ENCODE data around the gene SNRNP25.

The SNRNP25 gene

DNA sequence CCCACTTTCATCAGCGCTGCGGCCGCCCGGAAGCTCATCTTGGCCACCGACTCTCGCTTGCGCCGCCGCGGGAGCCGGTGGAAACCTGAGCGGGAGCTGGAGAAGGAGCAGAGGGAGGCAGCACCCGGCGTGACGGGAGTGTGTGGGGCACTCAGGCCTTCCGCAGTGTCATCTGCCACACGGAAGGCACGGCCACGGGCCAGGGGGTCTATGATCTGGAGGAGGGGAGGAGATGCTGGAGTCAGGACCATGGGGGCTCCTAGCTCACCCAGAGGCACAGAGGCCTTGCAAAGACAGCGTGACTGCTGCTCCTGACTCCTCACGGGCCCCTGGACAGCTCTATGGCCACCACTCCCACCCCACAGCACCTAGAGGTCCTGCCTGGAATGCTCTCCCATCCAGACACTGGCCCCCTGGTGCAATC lies 9.4 kb downstream of the SNRNP25 start:
- TF ChIP-seq, protein P1, sequence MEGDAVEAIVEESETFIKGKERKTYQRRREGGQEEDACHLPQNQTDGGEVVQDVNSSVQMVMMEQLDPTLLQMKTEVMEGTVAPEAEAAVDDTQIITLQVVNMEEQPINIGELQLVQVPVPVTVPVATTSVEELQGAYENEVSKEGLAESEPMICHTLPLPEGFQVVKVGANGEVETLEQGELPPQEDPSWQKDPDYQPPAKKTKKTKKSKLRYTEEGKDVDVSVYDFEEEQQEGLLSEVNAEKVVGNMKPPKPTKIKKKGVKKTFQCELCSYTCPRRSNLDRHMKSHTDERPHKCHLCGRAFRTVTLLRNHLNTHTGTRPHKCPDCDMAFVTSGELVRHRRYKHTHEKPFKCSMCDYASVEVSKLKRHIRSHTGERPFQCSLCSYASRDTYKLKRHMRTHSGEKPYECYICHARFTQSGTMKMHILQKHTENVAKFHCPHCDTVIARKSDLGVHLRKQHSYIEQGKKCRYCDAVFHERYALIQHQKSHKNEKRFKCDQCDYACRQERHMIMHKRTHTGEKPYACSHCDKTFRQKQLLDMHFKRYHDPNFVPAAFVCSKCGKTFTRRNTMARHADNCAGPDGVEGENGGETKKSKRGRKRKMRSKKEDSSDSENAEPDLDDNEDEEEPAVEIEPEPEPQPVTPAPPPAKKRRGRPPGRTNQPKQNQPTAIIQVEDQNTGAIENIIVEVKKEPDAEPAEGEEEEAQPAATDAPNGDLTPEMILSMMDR (IDR thresholded peaks at IDR 0.05), result no peak
- DNase-seq, result no peak
- no peak overlapping the region for H3K27ac Mint-ChIP-seq
- H3K4me3 Mint-ChIP-seq, result no peak overlapping the region
- no peaks in the 10 kb centered on the region for H3K27me3 Mint-ChIP-seq (ENCODE audit: low read depth, poor library complexity)
- H3K36me3 Mint-ChIP-seq (ENCODE audit: low read depth), result peaks cover 19% of the 10 kb centered on the region
- peaks cover 18% of the 10 kb centered on the region for H3K4me1 Mint-ChIP-seq
- no peaks in the 10 kb centered on the region for H3K9me3 Mint-ChIP-seq

DNA sequence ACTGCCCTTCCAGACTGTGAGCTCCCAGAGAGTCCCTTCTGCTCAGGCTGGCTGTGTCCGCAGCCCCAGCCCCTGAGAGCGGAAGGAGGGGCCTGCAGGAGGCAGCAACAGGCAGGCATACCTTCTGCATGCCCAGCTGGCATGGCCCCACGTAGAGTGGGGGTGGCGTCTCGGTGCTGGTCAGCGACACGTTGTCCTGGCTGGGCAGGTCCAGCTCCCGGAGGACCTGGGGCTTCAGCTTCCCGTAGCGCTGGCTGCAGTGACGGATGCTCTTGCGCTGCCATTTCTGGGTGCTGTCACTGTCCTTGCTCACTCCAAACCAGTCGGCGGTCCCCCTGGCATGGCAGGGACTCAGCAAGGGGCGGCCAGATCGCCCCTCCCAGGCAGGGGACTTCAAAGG lies 9.8 kb downstream of the SNRNP25 start:
- DNase-seq, result no peak
- Mint-ChIP-seq H3K9me3 (no peaks in the 10 kb centered on the region), H3K27me3 (ENCODE audit: low read depth, poor library complexity) (no peaks in the 10 kb centered on the region), H3K36me3 (ENCODE audit: low read depth) (peaks cover 14% of the 10 kb centered on the region), H3K27ac (no peak overlapping the region), H3K4me1 (peaks cover 18% of the 10 kb centered on the region), H3K4me3 (no peak overlapping the region)
- TF ChIP-seq, protein P1 (IDR thresholded peaks at IDR 0.05), result no peak

DNA sequence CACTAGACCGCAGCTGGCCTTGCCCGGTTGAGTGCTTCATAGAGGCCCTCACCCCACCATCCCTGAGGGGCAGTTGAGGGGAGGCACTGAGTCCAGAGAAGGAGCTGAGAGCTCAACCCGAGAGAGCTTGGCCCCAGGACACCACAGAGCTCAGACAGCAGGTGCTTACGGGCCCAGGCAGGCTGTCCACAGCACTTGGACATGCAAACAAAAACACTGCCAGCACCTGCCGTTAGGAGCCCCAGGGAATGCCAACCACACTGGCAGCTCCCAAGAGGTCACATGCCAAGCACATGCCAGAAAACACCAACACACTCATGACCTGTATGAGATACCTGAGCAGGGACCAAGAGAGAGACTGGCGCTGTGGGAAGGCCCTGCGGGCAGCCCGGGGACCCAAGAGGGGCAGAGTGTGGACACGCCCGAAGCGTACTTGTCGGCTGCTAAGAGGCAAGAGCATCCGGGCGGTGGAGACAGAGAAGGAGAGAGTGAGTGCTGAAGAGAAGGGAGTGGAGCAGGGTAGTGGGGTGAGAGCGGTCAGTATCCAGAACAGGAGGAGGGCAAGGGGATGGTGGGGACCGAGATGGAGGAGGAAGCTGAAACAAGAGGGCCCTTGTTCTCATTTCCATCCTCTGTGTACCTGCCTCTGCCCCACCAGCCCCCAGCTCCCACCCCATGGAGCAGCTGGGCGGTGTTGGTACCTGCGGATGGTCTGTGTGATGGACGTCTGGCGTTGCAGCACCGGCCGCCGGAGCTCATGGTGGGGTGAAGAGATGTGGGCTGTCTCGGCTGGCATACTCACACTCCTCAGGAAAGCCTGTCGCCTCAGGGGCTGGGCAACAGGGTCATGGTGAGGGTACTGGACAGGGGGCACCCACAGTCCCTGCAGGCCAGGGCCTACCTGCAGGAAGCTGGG lies 10.6 kb downstream of the SNRNP25 start:
- no peak for DNase-seq
- H3K27ac Mint-ChIP-seq, result no peak overlapping the region
- TF ChIP-seq, protein P1 (IDR thresholded peaks at IDR 0.05), result no peak
- H3K27me3 Mint-ChIP-seq (ENCODE audit: low read depth, poor library complexity), result no peaks in the 10 kb centered on the region
- peaks cover 9% of the 10 kb centered on the region for H3K36me3 Mint-ChIP-seq (ENCODE audit: low read depth)
- peaks cover 25% of the 10 kb centered on the region for H3K4me1 Mint-ChIP-seq
- no peaks in the 10 kb centered on the region for H3K9me3 Mint-ChIP-seq
- no peak overlapping the region for H3K4me3 Mint-ChIP-seq

DNA sequence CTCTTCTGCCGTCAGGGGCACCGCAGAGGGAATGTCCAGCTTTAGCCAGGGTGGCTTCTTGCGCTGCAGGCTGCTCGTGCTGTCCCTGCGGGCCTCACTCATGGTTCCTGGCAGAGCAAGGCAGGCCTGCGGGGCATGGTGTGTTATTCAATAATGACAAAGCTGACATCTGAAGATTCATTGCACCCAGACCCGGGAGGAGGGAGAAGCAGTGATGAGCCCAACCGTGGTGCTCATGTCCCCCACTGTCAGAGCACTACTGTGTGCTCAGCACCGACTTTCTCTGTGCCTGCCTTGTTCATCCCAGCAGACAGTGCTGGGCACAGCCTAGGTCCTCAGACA lies 11.3 kb downstream of the SNRNP25 start:
- Mint-ChIP-seq H3K27me3 (ENCODE audit: low read depth, poor library complexity) (no peaks in the 10 kb centered on the region), H3K4me1 (peaks cover 31% of the 10 kb centered on the region), H3K9me3 (no peaks in the 10 kb centered on the region), H3K4me3 (no peak overlapping the region), H3K27ac (no peak overlapping the region), H3K36me3 (ENCODE audit: low read depth) (peaks cover 5% of the 10 kb centered on the region)
- TF ChIP-seq, protein P1 (IDR thresholded peaks at IDR 0.05), result no peak
- no peak for DNase-seq

DNA sequence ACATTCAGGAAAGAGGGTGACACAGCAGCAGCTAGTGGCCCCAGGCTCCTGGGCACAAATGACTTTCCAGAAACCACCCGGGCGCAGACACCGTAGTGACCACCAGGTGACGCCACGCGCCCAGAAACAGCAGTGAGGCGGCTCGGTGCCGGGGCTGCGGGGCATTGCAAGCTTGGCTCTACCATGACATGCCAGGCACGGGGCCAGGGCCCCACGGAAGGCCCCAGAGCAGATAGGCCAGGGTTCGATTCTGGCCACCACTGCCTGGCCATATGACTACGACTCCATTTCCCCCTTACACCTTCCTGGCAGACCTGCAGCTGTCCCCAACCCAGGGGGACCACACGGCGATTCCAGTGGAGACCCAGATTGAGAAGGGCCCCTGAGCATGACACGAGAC lies 12.1 kb downstream of the SNRNP25 start:
- Mint-ChIP-seq H3K4me1 (peaks cover 38% of the 10 kb centered on the region), H3K27me3 (ENCODE audit: low read depth, poor library complexity) (no peaks in the 10 kb centered on the region), H3K36me3 (ENCODE audit: low read depth) (peaks cover 2% of the 10 kb centered on the region), H3K4me3 (no peak overlapping the region), H3K9me3 (no peaks in the 10 kb centered on the region), H3K27ac (no peak overlapping the region)
- peak; percentile 87 for DNase-seq
- TF ChIP-seq, protein P1 (IDR thresholded peaks at IDR 0.05), result peak; percentile 97

Measured in nephron progenitor cell (in vitro differentiated cells).